Measurements from ENCODE around the gene LINS1.
A peak's percentile ranks its signal among the peaks of the same experiment; 100 is the strongest.

The LINS1 gene

GRCh38 chr15:100544946-100545345 is 57.0 kb downstream of the LINS1 start:
- no peak for DNase-seq

- no peak for DNase-seq
Observed at GRCh38 chr15:100544338-100544841, 57.6 kb downstream of the LINS1 start.

- DNase-seq = no peak
Observed at GRCh38 chr15:100542290-100542689, 59.7 kb downstream of the LINS1 start.

GRCh38 chr15:100537331-100537730 is 64.7 kb downstream of the LINS1 start:
- no peak for DNase-seq

GRCh38 chr15:100536733-100537132 is 65.3 kb downstream of the LINS1 start:
- DNase-seq = no peak

GRCh38 chr15:100533886-100534285 is 68.1 kb downstream of the LINS1 start:
- DNase-seq = no peak

GRCh38 chr15:100531823-100532327 is 70.1 kb downstream of the LINS1 start:
- DNase-seq = no peak

GRCh38 chr15:100531204-100531603 is 70.8 kb downstream of the LINS1 start:
- no peak for DNase-seq

GRCh38 chr15:100529556-100529955 is 72.4 kb downstream of the LINS1 start:
- peak; percentile 27 for DNase-seq

- no peak for DNase-seq
Observed at GRCh38 chr15:100528833-100529428, 73.1 kb downstream of the LINS1 start, which contains the start of gene CERS3. Gene CERS3 (minus strand): TSS chr15:100528950. CDS start chr15:100501849, 27,101 bp downstream.

GRCh38 chr15:100526027-100526481 is 75.9 kb downstream of the LINS1 start:
- DNase-seq = no peak

GRCh38 chr15:100525436-100525835 is 76.5 kb downstream of the LINS1 start:
- no peak for DNase-seq

- DNase-seq = no peak
Observed at GRCh38 chr15:100524326-100524725, 77.7 kb downstream of the LINS1 start.

- DNase-seq = no peak
Observed at GRCh38 chr15:100521907-100522306, 80.1 kb downstream of the LINS1 start.

- DNase-seq = peak; percentile 8
Observed at GRCh38 chr15:100520132-100520921, 81.7 kb downstream of the LINS1 start.

- no peak for DNase-seq
Observed at GRCh38 chr15:100517846-100518245, 84.1 kb downstream of the LINS1 start.
